ENCODE data around the gene EPB41L2. TPM values are rescaled to one million over a fixed set of nuclear protein-coding genes. Genes with fewer than 3 reads are reported as not detected.

Gene EPB41L2
- total and polyA plus RNA-seq, 2 experiments from 2014 or later = 27.4 to 35.8 TPM

DNA sequence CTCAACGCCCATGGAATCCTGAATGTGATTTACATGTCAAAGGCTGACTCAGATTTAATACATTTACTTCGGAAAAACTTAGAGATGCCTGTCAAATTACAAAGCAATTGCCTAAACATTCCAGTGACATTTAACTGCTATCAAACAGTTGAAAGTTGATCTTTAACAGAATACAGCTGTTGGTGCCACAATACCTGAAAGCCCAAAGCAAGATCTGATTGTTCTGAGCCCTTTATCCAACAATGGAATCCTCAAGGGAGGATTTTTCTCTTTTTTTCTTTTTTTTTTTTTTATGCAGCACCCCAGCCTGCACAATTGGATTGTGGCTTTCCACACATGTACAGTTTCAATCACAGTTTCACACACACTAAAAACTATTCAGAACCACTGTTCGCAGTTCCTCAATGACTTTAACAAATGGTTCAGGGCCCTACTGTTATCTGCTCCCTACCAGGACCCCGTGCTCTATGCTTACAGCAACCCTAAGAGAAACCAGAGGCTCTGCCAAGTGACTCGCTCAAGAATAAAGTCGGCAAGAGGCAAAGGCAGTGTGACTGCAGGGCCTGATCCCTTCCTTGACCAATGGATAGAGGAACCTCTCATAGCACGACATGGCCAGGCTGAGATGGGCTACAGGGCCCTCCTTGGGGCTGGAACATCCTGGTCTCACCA is 33.3 kb downstream of the EPB41L2 start:
- no peaks in the 10 kb centered on the region for H3K9me2 ChIP-seq (replicated peaks; ENCODE audit: insufficient read depth)
- H3K27me3 ChIP-seq = no peaks in the 10 kb centered on the region
- H3K9me3 ChIP-seq (ENCODE audit: low read depth) = no peaks in the 10 kb centered on the region
- H3K4me2 ChIP-seq = peak overlapping the region; percentile 52
- no peak for TF ChIP-seq EZH2 (IDR thresholded peaks at IDR 0.05; ENCODE audit: borderline replicate concordance)
- no peak for TF ChIP-seq EZH2phosphoT487 (IDR thresholded peaks at IDR 0.05; ENCODE audit: low read depth, severe bottlenecking, unreplicated experiment)
- TF ChIP-seq, protein P1, sequence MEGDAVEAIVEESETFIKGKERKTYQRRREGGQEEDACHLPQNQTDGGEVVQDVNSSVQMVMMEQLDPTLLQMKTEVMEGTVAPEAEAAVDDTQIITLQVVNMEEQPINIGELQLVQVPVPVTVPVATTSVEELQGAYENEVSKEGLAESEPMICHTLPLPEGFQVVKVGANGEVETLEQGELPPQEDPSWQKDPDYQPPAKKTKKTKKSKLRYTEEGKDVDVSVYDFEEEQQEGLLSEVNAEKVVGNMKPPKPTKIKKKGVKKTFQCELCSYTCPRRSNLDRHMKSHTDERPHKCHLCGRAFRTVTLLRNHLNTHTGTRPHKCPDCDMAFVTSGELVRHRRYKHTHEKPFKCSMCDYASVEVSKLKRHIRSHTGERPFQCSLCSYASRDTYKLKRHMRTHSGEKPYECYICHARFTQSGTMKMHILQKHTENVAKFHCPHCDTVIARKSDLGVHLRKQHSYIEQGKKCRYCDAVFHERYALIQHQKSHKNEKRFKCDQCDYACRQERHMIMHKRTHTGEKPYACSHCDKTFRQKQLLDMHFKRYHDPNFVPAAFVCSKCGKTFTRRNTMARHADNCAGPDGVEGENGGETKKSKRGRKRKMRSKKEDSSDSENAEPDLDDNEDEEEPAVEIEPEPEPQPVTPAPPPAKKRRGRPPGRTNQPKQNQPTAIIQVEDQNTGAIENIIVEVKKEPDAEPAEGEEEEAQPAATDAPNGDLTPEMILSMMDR (IDR thresholded peaks at IDR 0.05; ENCODE audit: poor library complexity) = no peak
- peaks cover 86% of the 10 kb centered on the region for H3K79me2 ChIP-seq
- H2AFZ ChIP-seq = peak overlapping the region; percentile 47
- WGBS (ENCODE audit: low lambda C conversion rate, missing lambda C conversion rate) = 48% methylated on average over 7 of the region's 7 CpGs
- H3K4me1 ChIP-seq (ENCODE audit: insufficient read depth) = peaks cover 8% of the 10 kb centered on the region
- no peaks in the 10 kb centered on the region for H3K36me3 ChIP-seq (replicated peaks; ENCODE audit: insufficient read depth, low read depth)
- no peak overlapping the region for H3K4me3 ChIP-seq
- no peaks in the 10 kb centered on the region for H4K20me1 ChIP-seq (ENCODE audit: insufficient read depth, poor library complexity, severe bottlenecking)
- H3K27ac ChIP-seq = peak overlapping the region; percentile 45
- no peak for DNase-seq (ENCODE audit: low spot score)

DNA sequence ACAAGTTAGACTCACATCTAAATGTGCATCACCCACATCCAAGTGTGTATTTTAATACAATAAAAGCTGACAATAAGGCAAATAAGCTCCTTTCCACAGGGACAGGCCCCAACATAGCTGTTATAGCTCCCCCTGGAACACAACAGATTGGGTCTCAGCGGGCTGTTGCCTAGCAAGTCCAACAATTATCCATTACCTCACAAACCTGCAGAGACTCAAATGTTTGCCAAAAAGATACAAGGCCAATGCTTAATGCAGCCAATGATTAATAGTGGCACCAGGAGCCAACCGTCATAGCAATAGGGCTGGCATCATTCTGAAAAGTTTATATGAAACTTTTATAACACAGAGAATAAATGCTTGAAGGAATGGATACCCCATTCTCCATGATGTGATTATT is 35.7 kb downstream of the EPB41L2 start:
- WGBS (ENCODE audit: low lambda C conversion rate, missing lambda C conversion rate) = 83% methylated on average over 2 of the region's 2 CpGs
- Histone ChIP-seq H3K36me3 (replicated peaks; ENCODE audit: insufficient read depth, low read depth) (no peaks in the 10 kb centered on the region), H3K9me2 (replicated peaks; ENCODE audit: insufficient read depth) (no peaks in the 10 kb centered on the region), H4K20me1 (ENCODE audit: insufficient read depth, poor library complexity, severe bottlenecking) (no peaks in the 10 kb centered on the region), H3K79me2 (peaks cover 88% of the 10 kb centered on the region), H3K9me3 (ENCODE audit: low read depth) (no peaks in the 10 kb centered on the region), H3K27me3 (no peaks in the 10 kb centered on the region), H3K4me1 (ENCODE audit: insufficient read depth) (peaks cover 8% of the 10 kb centered on the region), H3K27ac (no peak overlapping the region), H3K4me3 (no peak overlapping the region), H3K4me2 (no peak overlapping the region), H2AFZ (no peak overlapping the region)
- no peak for DNase-seq (ENCODE audit: low spot score)
- TF ChIP-seq, protein P1 (IDR thresholded peaks at IDR 0.05; ENCODE audit: poor library complexity) = no peak

DNA sequence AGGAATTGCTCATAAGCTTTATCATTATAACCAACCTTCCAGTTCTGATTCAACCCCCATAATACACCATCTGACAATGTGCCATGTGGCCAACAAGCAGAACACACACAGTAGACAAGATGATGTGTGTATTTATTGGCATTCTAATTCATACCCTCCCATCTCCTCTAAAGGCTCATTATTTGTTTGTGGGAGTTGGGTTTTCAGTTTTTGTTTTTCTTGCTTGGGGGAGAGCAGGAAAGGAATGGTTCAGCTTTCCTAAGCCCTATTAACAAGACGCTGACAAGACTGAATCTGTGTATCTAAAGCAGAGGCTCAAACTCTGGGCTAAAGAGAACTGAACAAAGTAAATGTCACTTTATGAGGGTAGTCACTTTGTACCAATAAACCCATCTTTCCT is 36.8 kb downstream of the EPB41L2 start:
- no peak overlapping the region for H3K4me2 ChIP-seq
- H3K9me2 ChIP-seq (replicated peaks; ENCODE audit: insufficient read depth) = no peaks in the 10 kb centered on the region
- no peak overlapping the region for H3K27ac ChIP-seq
- TF ChIP-seq, protein P1 (IDR thresholded peaks at IDR 0.05; ENCODE audit: poor library complexity) = no peak
- TF ChIP-seq EZH2phosphoT487 (IDR thresholded peaks at IDR 0.05; ENCODE audit: low read depth, severe bottlenecking, unreplicated experiment) (no peak), EZH2 (IDR thresholded peaks at IDR 0.05; ENCODE audit: borderline replicate concordance) (no peak)
- 86% methylated on average over 1 of the region's 1 CpG for WGBS (ENCODE audit: low lambda C conversion rate, missing lambda C conversion rate)
- H4K20me1 ChIP-seq (ENCODE audit: insufficient read depth, poor library complexity, severe bottlenecking) = no peaks in the 10 kb centered on the region
- H2AFZ ChIP-seq = no peak overlapping the region
- no peaks in the 10 kb centered on the region for H3K9me3 ChIP-seq (ENCODE audit: low read depth)
- no peak overlapping the region for H3K4me3 ChIP-seq
- peaks cover 86% of the 10 kb centered on the region for H3K79me2 ChIP-seq
- H3K27me3 ChIP-seq = no peaks in the 10 kb centered on the region
- no peaks in the 10 kb centered on the region for H3K36me3 ChIP-seq (replicated peaks; ENCODE audit: insufficient read depth, low read depth)
- H3K4me1 ChIP-seq (ENCODE audit: insufficient read depth) = peaks cover 8% of the 10 kb centered on the region
- no peak for DNase-seq (ENCODE audit: low spot score)
